ENCODE data around the gene RIIAD1. TPM values are rescaled to one million over a fixed set of nuclear protein-coding genes. Genes with fewer than 3 reads are reported as not detected.

The RIIAD1 gene
- polyA plus RNA-seq, 1 of the 3 experiments (the other 2 are of a cell fraction), result not detected

- no peak overlapping the region for H3K4me3 ChIP-seq (ENCODE audit: low read depth in 2 of 2, low read length in 1 of 2)
- H3K79me2 ChIP-seq (ENCODE audit: insufficient read depth), result no peaks in the 10 kb centered on the region
- no peaks in the 10 kb centered on the region for H3K27me3 ChIP-seq (ENCODE audit: insufficient read depth)
- H3K4me1 ChIP-seq (ENCODE audit: control insufficient read depth in 1 of 2, insufficient read depth in 2 of 2, low read depth in 1 of 2, low read length in 1 of 2), result peaks cover 0 to 30% of the 10 kb centered on the region in 2 experiments; a peak in 1 of 4 replicates
- H4K20me1 ChIP-seq (ENCODE audit: insufficient read depth), result no peaks in the 10 kb centered on the region
- H3F3A ChIP-seq (replicated peaks; ENCODE audit: insufficient read depth), result no peaks in the 10 kb centered on the region
- TF ChIP-seq JUND (IDR thresholded peaks at IDR 0.05) (no peak), FOXJ3 (CRISPR knock-in tag; IDR thresholded peaks at IDR 0.05) (no peak), SMC3 (IDR thresholded peaks at IDR 0.05; ENCODE audit: low read depth, low read length) (no peak)
- WGBS (ENCODE audit: low lambda C conversion rate), result 91% methylated on average over 11 of the region's 15 CpGs
- ChIA-PET CTCF (interaction anchor here (1.2 to 2.4 kb wide), 3 partner anchors 15 to 128 kb away, joined by 3 to 13 read pairs (median 6); no protein-coding TSS in a partner anchor), POLR2A (no interaction called here)
- no peak overlapping the region for H2AFZ ChIP-seq (ENCODE audit: low read depth)
- H3K9me2 ChIP-seq, result no peaks in the 10 kb centered on the region
- no peak overlapping the region for H3K9ac ChIP-seq
- no peak for DNase-seq
- H3K9me3 ChIP-seq, result no peaks in the 10 kb centered on the region
- no peak overlapping the region for H3K4me2 ChIP-seq
- no peaks in the 10 kb centered on the region for H3K36me3 ChIP-seq (replicated peaks in 1 of 2; ENCODE audit: control insufficient read depth in 1 of 2, insufficient read depth in 2 of 2, low read length in 1 of 2)
- H3K27ac ChIP-seq (ENCODE audit: low read depth in 2 of 2, low read length in 1 of 2), result no peak overlapping the region
Observed at GRCh38 chr1:151708891-151709290, 12.4 kb upstream of the RIIAD1 start.

DNA sequence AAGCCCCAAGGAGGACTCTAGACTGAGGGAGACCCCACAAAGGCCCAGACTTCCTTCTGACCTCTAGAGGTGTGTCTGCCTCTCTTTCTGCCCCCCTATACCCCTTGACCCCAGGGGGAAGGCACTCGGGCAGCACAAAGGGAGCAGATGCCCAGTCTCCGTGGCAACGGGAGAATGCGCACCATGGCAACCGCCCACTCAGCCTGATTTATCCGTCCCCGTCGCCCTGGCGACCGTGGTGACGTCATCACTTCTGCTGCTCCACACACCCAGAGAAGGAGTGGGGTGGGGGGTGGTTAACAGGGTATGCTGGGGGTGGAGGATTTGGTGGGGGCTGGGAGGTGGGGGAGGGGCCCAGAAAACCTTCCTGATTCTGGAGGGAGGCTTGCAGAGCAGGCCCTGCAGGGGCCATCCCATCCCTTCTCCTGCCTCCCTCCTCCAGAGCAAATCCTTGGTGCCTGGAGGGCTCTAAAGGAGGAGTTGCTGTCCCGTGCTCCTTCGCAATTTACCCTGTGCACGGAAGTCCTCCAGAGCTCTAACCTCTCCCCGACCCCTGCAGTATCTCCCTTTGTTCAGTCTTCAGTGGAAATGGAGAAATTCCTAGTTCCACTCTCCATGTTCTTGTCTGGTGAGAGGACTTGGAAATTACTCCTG is 11.0 kb upstream of the RIIAD1 start:
- Histone ChIP-seq H3K79me2 (ENCODE audit: insufficient read depth) (no peaks in the 10 kb centered on the region), H3K9me3 (no peaks in the 10 kb centered on the region), H3F3A (replicated peaks; ENCODE audit: insufficient read depth) (no peaks in the 10 kb centered on the region), H2AFZ (ENCODE audit: low read depth) (no peak overlapping the region), H3K4me1 (ENCODE audit: control insufficient read depth in 1 of 2, insufficient read depth in 2 of 2, low read depth in 1 of 2, low read length in 1 of 2) (peaks cover 0 to 42% of the 10 kb centered on the region in 2 experiments; a peak in 1 of 4 replicates), H3K4me2 (no peak overlapping the region), H3K4me3 (ENCODE audit: low read depth in 2 of 2, low read length in 1 of 2) (no peak overlapping the region), H3K27me3 (ENCODE audit: insufficient read depth) (peaks cover 4% of the 10 kb centered on the region; the same call in 1 of the 2 replicates), H3K9me2 (no peaks in the 10 kb centered on the region), H3K9ac (no peak overlapping the region), H3K27ac (ENCODE audit: low read depth in 2 of 2, low read length in 1 of 2) (peak overlapping the region in 1 of 2 experiments; percentile 79; a peak in 2 of 4 replicates), H3K36me3 (replicated peaks in 1 of 2; ENCODE audit: control insufficient read depth in 1 of 2, insufficient read depth in 2 of 2, low read length in 1 of 2) (no peaks in the 10 kb centered on the region), H4K20me1 (ENCODE audit: insufficient read depth) (no peaks in the 10 kb centered on the region)
- DNase-seq, result peak; percentile 94
- CTCF ChIA-PET, result interaction anchor here (1.2 to 2.4 kb wide), 2 partner anchors 17 to 18 kb away, joined by 5 to 13 read pairs; no protein-coding TSS in a partner anchor
- POLR2A ChIA-PET, result interaction anchor here (1.3 kb wide), 1 partner anchor 10 kb away, joined by 4 read pairs; no protein-coding TSS in a partner anchor
- WGBS (ENCODE audit: low lambda C conversion rate), result 36% methylated on average over 15 of the region's 15 CpGs
- no peak for TF ChIP-seq SMC3 (IDR thresholded peaks at IDR 0.05; ENCODE audit: low read depth, low read length)
- TF ChIP-seq FOXM1 (IDR thresholded peaks at IDR 0.05; ENCODE audit: low read depth), result no peak
- TF ChIP-seq, protein P1, sequence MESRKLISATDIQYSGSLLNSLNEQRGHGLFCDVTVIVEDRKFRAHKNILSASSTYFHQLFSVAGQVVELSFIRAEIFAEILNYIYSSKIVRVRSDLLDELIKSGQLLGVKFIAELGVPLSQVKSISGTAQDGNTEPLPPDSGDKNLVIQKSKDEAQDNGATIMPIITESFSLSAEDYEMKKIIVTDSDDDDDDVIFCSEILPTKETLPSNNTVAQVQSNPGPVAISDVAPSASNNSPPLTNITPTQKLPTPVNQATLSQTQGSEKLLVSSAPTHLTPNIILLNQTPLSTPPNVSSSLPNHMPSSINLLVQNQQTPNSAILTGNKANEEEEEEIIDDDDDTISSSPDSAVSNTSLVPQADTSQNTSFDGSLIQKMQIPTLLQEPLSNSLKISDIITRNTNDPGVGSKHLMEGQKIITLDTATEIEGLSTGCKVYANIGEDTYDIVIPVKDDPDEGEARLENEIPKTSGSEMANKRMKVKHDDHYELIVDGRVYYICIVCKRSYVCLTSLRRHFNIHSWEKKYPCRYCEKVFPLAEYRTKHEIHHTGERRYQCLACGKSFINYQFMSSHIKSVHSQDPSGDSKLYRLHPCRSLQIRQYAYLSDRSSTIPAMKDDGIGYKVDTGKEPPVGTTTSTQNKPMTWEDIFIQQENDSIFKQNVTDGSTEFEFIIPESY (IDR thresholded peaks at IDR 0.05; ENCODE audit: borderline replicate concordance, low read depth), result no peak
- TF ChIP-seq RAD21 (IDR thresholded peaks at IDR 0.05; ENCODE audit: low read length), result no peak
- TF ChIP-seq JUND (IDR thresholded peaks at IDR 0.05), result no peak
- TF ChIP-seq EP300 (IDR thresholded peaks at IDR 0.05; ENCODE audit: borderline replicate concordance in 1 of 2, low read depth in 1 of 2, low read length in 1 of 2), result peak in 1 of 2 experiments; percentile 24; a peak in 1 of 4 replicates
- TF ChIP-seq CHD2 (IDR thresholded peaks at IDR 0.05; ENCODE audit: low read length, partially characterized antibody), result peak; percentile 66
- no peak for TF ChIP-seq GABPA (IDR thresholded peaks at IDR 0.05; ENCODE audit: low read depth)
- TF ChIP-seq EZH2phosphoT487 (IDR thresholded peaks at IDR 0.05; ENCODE audit: borderline replicate concordance, low read depth), result no peak
- TF ChIP-seq TEAD4 (IDR thresholded peaks at IDR 0.05; ENCODE audit: borderline replicate concordance, insufficient read depth), result no peak
- TF ChIP-seq, protein P2, sequence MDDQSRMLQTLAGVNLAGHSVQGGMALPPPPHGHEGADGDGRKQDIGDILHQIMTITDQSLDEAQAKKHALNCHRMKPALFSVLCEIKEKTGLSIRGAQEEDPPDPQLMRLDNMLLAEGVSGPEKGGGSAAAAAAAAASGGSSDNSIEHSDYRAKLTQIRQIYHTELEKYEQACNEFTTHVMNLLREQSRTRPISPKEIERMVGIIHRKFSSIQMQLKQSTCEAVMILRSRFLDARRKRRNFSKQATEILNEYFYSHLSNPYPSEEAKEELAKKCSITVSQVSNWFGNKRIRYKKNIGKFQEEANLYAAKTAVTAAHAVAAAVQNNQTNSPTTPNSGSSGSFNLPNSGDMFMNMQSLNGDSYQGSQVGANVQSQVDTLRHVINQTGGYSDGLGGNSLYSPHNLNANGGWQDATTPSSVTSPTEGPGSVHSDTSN (IDR thresholded peaks at IDR 0.05), result no peak
- TF ChIP-seq, protein P3, sequence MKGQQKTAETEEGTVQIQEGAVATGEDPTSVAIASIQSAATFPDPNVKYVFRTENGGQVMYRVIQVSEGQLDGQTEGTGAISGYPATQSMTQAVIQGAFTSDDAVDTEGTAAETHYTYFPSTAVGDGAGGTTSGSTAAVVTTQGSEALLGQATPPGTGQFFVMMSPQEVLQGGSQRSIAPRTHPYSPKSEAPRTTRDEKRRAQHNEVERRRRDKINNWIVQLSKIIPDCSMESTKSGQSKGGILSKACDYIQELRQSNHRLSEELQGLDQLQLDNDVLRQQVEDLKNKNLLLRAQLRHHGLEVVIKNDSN (IDR thresholded peaks at IDR 0.05; ENCODE audit: borderline replicate concordance, low read depth), result no peak
- no peak for TF ChIP-seq RXRA (IDR thresholded peaks at IDR 0.05; ENCODE audit: borderline replicate concordance, low read depth)
- no peak for TF ChIP-seq ELF1 (IDR thresholded peaks at IDR 0.05)
- TF ChIP-seq USF2 (IDR thresholded peaks at IDR 0.05; ENCODE audit: borderline replicate concordance, low read depth, low read length), result no peak
- TF ChIP-seq NFIC (IDR thresholded peaks at IDR 0.05; ENCODE audit: borderline replicate concordance), result no peak
- TF ChIP-seq TCF12 (IDR thresholded peaks at IDR 0.05), result no peak
- no peak for TF ChIP-seq SIN3A (IDR thresholded peaks at IDR 0.05; ENCODE audit: borderline replicate concordance, low read depth, low read length)
- no peak for TF ChIP-seq GATA2 (CRISPR knock-in tag; IDR thresholded peaks at IDR 0.05)
- TF ChIP-seq POLR2AphosphoS5 (IDR thresholded peaks at IDR 0.05; ENCODE audit: low read depth, low read length), result no peak
- no peak for TF ChIP-seq FOSL2 (IDR thresholded peaks at IDR 0.05; ENCODE audit: borderline replicate concordance, low read depth)
- TF ChIP-seq MXI1 (IDR thresholded peaks at IDR 0.05; ENCODE audit: low read depth, low read length), result peak; percentile 93
- 0 out of 2 replicates have a peak, but pooled peaks have one; percentile 30 for TF ChIP-seq RCOR1 (IDR thresholded peaks at IDR 0.05; ENCODE audit: low read length)

Data from SK-N-SH (cell line).